DND-41 (cell line): ENCODE data around the gene BAHD1.

Source experiments
- CTCF ChIP-seq: IDR thresholded peaks from 2 replicates; pipeline ENCODE4 v1.5.1; 2012; ENCODE audit warnings: borderline replicate concordance, low read length, moderate library complexity, mild to moderate bottlenecking; ENCODE audit not compliant: poor library complexity, severe bottlenecking; ENCODE audit errors: extremely low read depth
- EZH2 ChIP-seq: IDR thresholded peaks from 3 replicates; pipeline ENCODE4 v1.6.1; 2012; ENCODE audit warnings: borderline replicate concordance, low read depth, mild to moderate bottlenecking, moderate library complexity, low read length, inconsistent platforms; ENCODE audit not compliant: severe bottlenecking

- TF ChIP-seq CTCF = no peak
- TF ChIP-seq EZH2 = no peak
These were observed 5.6 kb upstream of the BAHD1 start for GRCh38 chr15:40435023-40435709.
